GM21447 (cell line): ENCODE measurements around the gene SLC25A40.

ENCODE experiments used
- ATAC-seq: cut with Tn5 transposase; IDR thresholded peaks from one replicate; pipeline ENCODE4 v1.9.1; 2021; ENCODE audit not compliant: unreplicated experiment

The SLC25A40 gene

DNA sequence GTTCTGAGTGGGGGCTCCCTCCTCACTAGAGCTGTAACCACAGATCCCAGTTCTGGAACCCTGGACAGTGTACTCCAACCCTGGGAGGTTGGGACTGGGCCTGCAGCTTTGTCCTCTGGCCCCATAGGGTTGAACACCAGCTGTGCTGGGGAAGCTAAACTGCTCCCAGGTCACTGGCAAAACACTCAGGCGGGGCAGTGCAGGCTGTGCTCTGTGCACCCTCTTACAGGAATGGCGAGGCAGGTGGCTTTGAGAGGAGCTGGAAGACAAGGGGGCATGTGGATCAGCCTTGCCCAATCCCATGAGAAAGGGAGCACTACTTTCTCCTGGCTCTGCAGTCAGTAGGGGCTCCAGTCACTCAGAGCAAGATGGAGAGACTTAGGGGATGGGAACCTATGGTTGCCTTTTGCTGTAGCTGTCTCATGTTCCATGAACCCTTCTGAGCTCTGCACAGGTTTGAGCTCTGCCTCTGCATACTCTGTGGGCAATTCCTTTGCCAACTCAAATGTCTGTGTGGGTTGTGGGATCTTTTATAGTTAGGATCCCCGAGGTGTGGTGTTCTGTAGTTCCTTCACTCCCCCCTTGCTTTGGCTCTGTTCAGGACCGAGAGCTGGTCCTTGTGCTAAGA is 90.7 kb downstream of the SLC25A40 start:
- no peak for ATAC-seq

DNA sequence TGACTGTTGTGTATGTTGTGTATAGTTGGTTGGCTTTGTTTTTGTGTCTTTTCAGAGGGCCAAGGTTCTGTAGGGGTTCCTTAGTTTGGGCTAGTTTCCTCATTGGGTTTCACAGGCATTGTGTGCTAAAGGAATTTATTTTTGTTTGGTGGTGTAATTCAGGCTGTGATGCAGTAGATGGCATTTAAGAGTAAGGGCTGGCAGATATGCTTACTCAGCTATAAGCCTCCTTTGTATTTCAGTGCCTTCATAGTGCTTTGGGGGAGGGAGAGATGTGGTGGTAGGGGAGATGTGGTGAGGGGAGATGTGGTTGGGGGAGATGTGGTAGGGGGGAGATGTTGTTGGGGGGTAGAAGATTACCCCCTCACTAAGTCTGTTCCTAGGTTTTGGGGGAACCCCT is 91.7 kb downstream of the SLC25A40 start:
- no peak for ATAC-seq
